Activated naive CD8-positive, alpha-beta T cell treated with anti-CD3 and anti-CD28 coated beads, Interleukin-2, amount 50 U/mL, for 16 hours (primary cell): ENCODE data around the gene TFEB.

Experiments
- DNase-seq: peaks from one replicate; pipeline ENCODE4 v3.0.0-alpha.2; 2020; ENCODE audit warnings: low read depth, low spot score

Gene TFEB

GRCh38 chr6:41706876-41707564, 28.4 kb downstream of the TFEB start:
- DNase-seq = no peak

DNA sequence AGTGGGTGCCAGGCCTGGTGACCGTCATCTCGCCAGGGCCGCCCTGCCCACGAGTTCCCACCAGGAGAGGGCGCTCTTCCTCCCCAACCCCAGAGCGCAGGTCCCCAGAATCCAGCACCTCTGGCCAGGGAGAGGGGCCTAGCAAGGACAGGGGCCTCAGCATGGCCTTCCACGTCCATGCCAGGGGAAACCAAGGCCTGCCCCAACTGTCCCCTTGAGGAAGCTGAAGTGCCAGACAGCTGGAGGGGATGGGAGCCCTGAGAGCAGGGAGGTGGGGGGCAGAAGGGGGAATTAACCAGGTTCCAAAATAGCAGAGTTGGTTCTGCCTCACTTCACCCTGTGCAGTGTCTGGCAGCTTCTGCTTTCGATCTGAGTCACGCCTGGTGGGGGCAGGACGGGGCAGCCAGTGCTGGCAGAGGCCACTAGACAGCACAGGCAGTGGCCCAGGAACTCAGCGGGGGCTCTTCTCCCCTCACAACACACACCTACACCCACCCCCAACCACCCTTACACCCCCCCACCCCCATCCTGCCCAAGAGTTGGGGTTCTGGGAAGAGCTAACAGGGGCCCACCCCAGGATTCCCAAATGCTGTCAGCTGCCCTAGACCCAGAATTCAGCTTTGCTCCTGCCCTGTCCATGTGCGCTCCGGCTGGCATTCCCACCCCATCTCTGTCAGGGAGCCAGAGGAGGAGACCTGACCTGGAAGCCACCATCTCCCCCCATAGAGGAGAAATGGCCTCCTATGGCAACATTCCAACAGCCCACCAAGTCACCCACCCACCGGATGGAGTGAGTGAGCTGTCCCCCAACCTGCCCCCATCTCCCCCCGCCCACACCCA, 29.2 kb downstream of the TFEB start:
- DNase-seq = peak; percentile 33

DNA sequence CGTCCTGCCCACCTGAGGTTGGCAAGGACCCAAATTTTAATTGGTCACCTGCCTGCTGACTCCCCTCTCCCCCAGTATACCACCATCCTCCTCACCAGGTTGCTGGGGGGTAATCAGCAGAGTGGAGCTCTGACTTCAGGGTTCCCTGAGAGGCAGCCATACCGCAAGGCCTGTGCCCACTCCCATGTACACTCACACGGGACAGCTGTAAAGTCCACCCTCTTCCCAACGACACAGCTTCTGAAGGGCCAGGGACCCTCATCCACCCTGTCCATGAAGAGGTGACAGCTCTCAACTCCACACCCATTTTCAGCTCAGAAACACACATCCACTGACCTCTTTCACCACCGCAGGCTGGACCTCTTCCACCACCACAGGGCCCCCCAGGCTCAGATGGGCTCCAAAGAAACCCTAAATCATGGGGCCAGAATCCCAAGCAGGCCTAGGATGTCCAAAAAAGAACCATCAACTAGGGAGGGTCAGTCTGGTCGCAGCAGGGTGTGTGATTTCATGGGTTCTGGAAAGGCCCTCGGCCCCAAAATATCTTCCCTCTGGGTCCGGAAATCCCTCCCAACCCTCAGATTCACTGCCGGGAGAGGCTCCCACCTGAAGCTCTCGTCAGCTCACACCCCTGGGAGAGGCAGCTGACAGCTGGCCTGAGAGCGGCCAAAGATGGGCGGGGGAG, 30.0 kb downstream of the TFEB start:
- DNase-seq = no peak

DNA sequence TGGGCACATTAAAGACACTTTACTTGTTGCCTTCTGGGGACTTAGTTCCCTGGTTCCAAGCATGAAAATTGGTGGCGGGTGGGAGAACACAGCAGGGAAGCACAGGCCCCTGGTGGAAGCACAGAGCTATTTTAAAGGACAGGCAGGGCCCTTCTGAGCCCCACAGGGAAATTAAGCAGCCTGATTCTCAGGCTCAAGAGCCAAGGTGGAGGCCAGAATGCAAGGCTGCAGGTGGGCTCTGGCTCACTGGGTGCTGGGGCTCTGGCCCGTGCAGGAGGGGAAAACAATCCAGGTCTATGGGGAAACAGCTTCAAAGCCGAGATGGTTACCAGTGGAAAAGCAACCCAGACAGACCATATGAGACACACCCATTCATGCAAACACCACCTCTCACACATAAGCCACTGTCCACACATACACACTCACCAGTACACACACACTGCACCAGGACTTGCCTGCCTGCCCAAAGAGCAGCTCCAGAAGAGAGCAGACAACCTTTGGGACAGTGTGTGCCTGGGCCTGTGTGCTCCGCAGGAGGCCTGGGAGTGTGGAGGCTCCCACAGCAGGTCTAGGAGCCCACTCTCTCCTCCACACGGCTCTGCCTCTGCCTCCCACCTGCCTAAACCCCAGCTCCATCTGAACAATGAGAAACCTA, 30.6 kb downstream of the TFEB start:
- DNase-seq = no peak

DNA sequence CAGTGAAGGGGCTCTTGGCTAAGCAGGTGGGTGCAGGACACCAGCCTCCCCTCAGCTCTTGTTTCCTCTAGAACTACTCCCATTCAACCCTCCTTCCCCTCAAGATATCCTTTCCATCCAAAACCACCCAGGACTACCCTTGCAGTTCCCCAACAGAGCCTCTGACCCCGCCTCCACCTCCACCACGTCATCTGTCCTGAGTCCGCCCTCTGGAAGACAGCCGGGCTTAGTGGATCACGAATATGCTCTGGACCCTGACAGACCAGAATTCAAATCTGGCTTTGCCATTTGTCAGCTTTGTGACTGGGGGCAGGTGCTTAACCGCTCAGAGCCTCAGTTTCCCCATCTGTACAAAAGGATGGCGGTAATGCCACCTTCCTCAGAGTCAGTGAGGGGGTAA, 31.4 kb downstream of the TFEB start:
- no peak for DNase-seq

- DNase-seq = no peak
Observed at GRCh38 chr6:41702771-41703494, 32.5 kb downstream of the TFEB start.

DNA sequence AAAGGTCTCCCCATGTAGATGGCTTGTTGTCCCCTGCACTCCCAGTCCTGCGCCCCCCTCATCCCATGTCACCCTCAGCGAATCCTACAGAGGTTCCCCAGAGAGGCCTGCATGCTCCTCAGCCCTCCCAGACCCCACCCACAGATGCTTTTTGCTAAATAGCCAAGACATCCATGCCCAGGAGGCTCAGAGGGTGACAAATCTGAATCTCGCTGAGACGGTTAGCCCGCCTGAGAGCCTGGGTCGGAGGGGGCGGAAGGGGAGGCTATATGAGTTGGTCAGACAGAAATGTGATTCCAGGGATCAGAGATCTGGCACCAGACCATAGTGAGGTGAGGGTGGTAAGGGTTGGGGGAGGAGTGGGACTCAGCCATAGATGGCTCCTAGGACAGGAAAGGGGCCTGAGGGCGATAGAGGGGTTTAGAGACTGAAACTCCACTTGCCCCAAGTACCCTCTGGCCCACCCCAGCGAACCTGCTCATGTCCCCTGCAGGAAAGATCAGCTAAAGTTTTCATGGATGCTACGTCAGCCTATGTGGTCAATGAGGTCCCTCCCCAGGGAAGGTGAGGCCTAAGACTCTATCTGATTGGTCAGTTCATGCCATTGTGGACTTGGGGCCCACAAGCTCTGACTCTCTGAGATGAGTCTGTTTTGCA, 33.2 kb downstream of the TFEB start:
- DNase-seq = no peak

- no peak for DNase-seq
Observed at GRCh38 chr6:41700463-41701347, 34.7 kb downstream of the TFEB start.

- DNase-seq = no peak
Observed at GRCh38 chr6:41699063-41699462, 36.3 kb downstream of the TFEB start.

GRCh38 chr6:41697861-41698781, 37.3 kb downstream of the TFEB start:
- DNase-seq = no peak

DNA sequence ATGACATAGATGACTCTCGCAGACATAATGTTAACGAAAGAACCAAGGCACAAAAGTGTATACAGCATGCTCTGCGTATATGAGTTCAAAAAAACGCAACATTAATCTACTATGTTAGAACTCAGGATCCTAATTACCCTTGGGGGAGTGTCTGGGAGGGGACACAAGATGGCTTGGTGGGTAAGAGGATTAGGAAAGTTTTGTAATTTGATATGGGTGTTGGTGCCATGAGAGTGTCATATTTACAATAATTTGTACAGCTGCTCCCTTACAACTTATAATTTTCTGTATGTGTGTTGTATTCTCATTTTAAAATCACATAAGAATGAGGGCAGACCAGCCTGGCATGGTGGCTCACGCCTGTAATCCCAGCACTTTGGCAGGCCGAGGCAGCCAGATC, 38.6 kb downstream of the TFEB start:
- no peak for DNase-seq

DNA sequence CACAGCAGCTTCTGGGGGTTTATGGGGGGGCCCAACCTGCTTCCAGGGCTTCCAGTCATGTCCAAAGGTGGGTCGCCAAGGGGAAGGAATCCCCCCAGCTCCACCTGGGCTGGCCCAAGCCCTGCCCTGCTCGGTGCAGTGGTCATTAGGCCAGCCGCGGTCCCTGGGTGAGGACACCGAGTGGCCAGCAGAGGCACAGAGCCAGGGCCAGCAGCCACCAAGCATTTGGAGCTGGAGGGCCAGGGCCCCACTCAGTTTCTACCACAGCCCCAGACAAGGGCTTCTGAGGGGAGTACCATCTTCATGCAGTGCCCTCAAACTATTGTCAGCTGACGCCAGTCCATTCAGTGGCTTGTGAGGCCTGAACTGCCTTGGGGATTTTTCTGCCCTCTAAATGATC, 39.6 kb downstream of the TFEB start:
- DNase-seq = no peak

DNA sequence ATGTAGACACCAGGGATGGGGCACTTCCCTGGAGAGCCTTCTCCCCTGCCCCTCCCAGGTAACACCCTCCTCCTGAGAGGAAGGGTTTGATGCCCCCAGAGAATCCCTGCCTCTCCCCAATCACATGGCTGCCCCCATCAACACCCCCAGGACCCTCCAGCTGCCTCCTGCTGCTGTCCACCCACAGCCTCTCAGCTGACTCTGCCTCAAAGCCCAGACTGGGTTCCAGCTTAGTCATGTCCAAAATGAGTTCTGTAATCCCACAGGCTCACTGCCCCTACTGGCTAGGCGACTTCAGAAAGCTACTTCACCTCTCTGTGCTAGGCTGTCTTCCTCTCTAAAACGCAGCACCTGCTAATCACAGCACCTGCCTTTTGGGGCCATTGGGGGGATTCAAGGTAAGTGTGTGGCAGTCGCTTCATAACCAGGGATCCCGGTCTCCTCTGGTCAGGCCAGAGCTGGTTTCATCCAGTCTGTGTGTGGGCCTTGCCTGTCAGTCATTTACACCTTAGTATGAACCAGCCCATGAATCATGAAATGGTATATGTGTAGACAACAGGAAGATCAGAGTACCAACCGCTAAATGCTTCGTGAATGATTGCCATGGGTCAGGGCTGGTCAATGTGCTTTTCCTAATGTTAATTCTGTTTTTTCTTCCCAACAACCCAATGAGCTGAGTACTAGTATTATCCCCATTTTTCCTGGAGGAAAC, 40.4 kb downstream of the TFEB start:
- DNase-seq = no peak

- DNase-seq = no peak
Observed at GRCh38 chr6:41693281-41694240, 41.8 kb downstream of the TFEB start.

- DNase-seq = no peak
Observed at GRCh38 chr6:41692730-41693129, 42.7 kb downstream of the TFEB start.

- no peak for DNase-seq
Observed at GRCh38 chr6:41692080-41692675, 43.2 kb downstream of the TFEB start.
